Activated T-cell treated with anti-CD3 and anti-CD28 coated beads, Interleukin-2, amount 50 U/mL, for 24 hours (primary cell): Measurements from ENCODE around the gene TMC7.
A peak's percentile ranks its signal among the peaks of the same experiment; 100 is the strongest.

Experiments used
- DNase-seq: peaks from one replicate; pipeline ENCODE4 v3.0.0-alpha.2; 2020
- H3K27ac Mint-ChIP-seq: 2 replicates; pipeline ENCODE4 v1.8.0; 2020; ENCODE audit warnings: mild to moderate bottlenecking, mixed read lengths
- H3K27me3 Mint-ChIP-seq: 2 replicates; pipeline ENCODE4 v1.8.0; 2020; ENCODE audit warnings: mixed read lengths
- H3K36me3 Mint-ChIP-seq: 2 replicates; pipeline ENCODE4 v1.8.0; 2020; ENCODE audit warnings: low read depth, mixed read lengths
- H3K4me1 Mint-ChIP-seq: 2 replicates; pipeline ENCODE4 v1.8.0; 2020; ENCODE audit warnings: low read depth, mixed read lengths
- H3K4me3 Mint-ChIP-seq: 2 replicates; pipeline ENCODE4 v1.8.0; 2020; ENCODE audit warnings: mild to moderate bottlenecking, moderate library complexity, mixed read lengths
- H3K9me3 Mint-ChIP-seq: 2 replicates; pipeline ENCODE4 v1.8.0; 2020; ENCODE audit warnings: mixed read lengths

TMC7 gene

DNA sequence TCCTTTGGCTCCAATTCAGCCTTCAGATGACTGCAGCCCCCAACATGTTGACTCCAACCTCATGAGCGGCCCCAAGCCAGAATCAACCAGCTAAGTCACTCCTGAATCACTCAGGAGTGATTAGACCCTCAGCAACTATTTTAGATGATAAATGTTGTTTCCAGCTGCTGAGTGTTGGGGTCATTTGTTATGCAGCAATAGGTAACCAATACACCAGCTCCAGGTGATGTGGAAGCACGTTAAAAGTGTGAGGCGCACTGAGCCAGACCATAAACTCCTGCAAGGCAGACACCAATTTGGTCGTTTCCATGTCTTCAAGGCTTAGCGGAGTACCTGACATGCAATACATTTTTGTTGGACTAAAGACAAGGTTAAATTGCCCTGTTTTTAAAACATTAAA lies 101.1 kb downstream of the TMC7 start:
- H3K9me3 Mint-ChIP-seq = no peaks in the 10 kb centered on the region
- no peak for DNase-seq
- H3K36me3 Mint-ChIP-seq = peaks cover 23% of the 10 kb centered on the region
- H3K27ac Mint-ChIP-seq = no peak overlapping the region
- no peak overlapping the region for H3K4me3 Mint-ChIP-seq
- peaks cover 11% of the 10 kb centered on the region for H3K27me3 Mint-ChIP-seq
- H3K4me1 Mint-ChIP-seq = peaks cover 6% of the 10 kb centered on the region

DNA sequence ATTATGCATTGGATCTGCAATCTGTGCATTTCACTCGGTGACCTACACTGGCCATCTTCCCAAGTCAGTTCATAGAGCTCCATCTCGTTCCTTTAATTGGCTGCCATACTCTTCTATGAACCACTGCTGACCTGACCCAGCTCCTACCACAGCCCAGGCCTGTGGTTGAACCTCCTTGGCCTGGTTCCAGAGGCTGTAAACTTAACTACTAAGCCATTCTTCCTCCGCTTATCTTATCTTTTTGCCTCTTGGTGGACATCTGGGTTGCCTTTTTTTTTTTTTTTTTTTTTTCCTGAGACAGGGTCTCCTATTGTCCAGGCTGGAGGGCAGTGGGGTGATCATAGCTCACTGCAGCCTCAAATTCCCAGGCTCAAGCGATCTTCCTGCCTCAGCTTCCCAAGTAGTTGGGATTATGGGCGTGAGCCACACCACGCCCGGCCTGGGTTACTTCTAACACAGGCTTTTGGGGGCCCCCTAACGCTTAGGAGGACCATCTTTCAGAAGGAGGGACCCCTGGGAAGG lies 102.0 kb downstream of the TMC7 start:
- H3K4me3 Mint-ChIP-seq = no peak overlapping the region
- H3K36me3 Mint-ChIP-seq = peaks cover 17% of the 10 kb centered on the region
- H3K27me3 Mint-ChIP-seq = peaks cover 11% of the 10 kb centered on the region
- peaks cover 6% of the 10 kb centered on the region for H3K4me1 Mint-ChIP-seq
- no peak for DNase-seq
- no peak overlapping the region for H3K27ac Mint-ChIP-seq
- peaks cover under 1% of the 10 kb centered on the region for H3K9me3 Mint-ChIP-seq

- Mint-ChIP-seq H3K9me3 (peaks cover 4% of the 10 kb centered on the region), H3K27ac (no peak overlapping the region), H3K4me3 (peak overlapping the region; percentile 70)
Measured at GRCh38 chr16:19086322-19087199, 102.8 kb downstream of the TMC7 start.

GRCh38 chr16:19088341-19088916 lies 104.7 kb downstream of the TMC7 start:
- H3K27me3 Mint-ChIP-seq = peaks cover 11% of the 10 kb centered on the region
- H3K36me3 Mint-ChIP-seq = no peaks in the 10 kb centered on the region
- peaks cover 10% of the 10 kb centered on the region for H3K9me3 Mint-ChIP-seq
- no peak overlapping the region for H3K27ac Mint-ChIP-seq
- H3K4me1 Mint-ChIP-seq = peaks cover 6% of the 10 kb centered on the region
- no peak overlapping the region for H3K4me3 Mint-ChIP-seq
- no peak for DNase-seq

More at GRCh38 chr16:19086322-19087199, 102.8 kb downstream of the TMC7 start:
- H3K36me3 Mint-ChIP-seq = peaks cover 8% of the 10 kb centered on the region
- peak; percentile 89 for DNase-seq
- H3K27me3 Mint-ChIP-seq = peaks cover 11% of the 10 kb centered on the region
- H3K4me1 Mint-ChIP-seq = peaks cover 6% of the 10 kb centered on the region

DNA sequence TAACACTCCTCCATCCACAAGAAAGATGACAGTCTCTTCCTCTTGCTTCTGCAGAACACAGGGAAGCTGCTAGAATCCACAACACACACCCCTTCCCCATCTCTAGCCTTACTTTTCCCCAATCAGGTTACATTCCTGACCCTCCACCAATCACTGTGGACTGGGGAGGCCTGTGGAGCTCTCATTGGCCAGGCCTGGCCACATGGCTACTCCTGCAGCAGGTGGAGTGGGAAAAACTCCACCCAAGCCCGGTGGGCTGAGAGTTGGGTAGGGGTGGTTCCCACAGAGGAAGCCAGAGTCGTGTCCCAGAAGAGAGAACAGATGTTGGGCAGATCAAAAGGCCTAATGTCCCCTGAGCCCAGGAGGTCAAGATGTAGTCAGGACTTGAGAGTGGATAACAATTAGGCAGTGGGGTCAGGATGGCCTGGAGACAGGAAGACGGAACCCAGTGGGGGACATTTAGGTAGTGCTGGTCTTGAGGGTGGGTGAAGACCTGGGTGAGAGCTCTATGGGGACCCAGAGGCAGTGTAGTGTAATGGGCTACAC lies 105.7 kb downstream of the TMC7 start:
- H3K4me3 Mint-ChIP-seq = no peak overlapping the region
- no peak for DNase-seq
- H3K9me3 Mint-ChIP-seq = peaks cover 10% of the 10 kb centered on the region
- H3K27me3 Mint-ChIP-seq = peaks cover 11% of the 10 kb centered on the region
- peaks cover 6% of the 10 kb centered on the region for H3K4me1 Mint-ChIP-seq
- H3K36me3 Mint-ChIP-seq = no peaks in the 10 kb centered on the region
- no peak overlapping the region for H3K27ac Mint-ChIP-seq

DNA sequence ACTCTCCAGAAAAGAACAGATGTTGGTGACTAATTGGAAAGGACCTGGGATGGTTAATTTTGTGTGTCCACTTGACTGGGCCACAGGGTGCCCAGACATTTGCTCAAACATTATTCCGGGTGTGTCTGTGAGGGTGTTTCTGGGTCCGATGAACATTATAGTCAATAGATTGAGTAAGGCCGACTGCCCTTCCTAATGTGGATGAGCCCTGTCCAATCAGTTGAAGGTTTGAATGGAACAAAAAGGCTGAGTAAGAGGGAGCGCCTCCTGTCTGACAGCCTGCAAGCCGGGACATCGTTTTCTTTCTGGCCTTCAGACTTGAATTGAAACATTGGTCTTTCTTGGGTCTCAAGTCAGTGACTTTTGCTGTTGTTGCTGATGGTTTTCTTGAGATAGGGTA lies 107.2 kb downstream of the TMC7 start:
- peaks cover 9% of the 10 kb centered on the region for H3K27me3 Mint-ChIP-seq
- H3K27ac Mint-ChIP-seq = no peak overlapping the region
- H3K9me3 Mint-ChIP-seq = peaks cover 10% of the 10 kb centered on the region
- no peak overlapping the region for H3K4me3 Mint-ChIP-seq
- no peak for DNase-seq
- H3K4me1 Mint-ChIP-seq = peaks cover 12% of the 10 kb centered on the region
- H3K36me3 Mint-ChIP-seq = no peaks in the 10 kb centered on the region

DNA sequence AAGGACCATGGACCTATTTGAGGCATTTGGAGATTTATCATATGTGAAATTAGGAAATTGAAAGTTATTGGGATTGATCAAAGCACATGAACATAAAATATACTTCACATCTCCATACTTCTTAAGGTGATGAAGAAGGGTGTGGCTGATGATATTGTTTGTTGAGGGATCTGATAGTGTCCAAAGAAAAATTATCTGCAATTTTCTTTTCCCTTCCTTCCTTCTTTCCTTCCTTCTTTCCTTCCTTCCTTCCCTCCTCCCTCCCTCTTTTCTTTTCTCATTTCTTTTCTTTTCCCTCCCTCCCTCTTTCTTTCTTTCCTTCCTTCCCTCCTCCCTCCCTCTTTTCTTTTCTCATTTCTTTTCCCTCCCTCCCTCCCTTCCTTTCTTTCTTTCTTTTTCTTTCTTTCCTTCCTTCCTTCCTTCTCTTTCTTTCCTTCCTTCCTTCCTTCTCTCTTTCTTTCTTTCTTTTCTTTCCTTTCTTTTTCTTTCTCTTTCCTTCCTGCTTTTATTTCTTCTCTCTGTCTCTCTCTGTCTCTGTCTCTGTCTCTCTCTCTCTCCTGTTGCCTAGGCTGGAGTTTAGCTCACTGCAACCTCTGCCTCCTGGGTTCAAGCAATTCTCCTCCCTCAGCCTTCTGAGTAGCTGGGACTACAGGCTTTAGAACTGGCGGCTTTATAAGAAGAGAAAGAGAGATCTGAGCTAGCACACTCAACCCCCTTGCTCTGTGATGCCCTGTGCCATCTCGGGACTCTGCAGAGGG lies 109.1 kb downstream of the TMC7 start:
- no peak for DNase-seq
- Mint-ChIP-seq H3K27me3 (peaks cover 4% of the 10 kb centered on the region), H3K27ac (no peak overlapping the region), H3K36me3 (no peaks in the 10 kb centered on the region), H3K9me3 (peaks cover 12% of the 10 kb centered on the region), H3K4me3 (no peak overlapping the region), H3K4me1 (peaks cover 7% of the 10 kb centered on the region)

DNA sequence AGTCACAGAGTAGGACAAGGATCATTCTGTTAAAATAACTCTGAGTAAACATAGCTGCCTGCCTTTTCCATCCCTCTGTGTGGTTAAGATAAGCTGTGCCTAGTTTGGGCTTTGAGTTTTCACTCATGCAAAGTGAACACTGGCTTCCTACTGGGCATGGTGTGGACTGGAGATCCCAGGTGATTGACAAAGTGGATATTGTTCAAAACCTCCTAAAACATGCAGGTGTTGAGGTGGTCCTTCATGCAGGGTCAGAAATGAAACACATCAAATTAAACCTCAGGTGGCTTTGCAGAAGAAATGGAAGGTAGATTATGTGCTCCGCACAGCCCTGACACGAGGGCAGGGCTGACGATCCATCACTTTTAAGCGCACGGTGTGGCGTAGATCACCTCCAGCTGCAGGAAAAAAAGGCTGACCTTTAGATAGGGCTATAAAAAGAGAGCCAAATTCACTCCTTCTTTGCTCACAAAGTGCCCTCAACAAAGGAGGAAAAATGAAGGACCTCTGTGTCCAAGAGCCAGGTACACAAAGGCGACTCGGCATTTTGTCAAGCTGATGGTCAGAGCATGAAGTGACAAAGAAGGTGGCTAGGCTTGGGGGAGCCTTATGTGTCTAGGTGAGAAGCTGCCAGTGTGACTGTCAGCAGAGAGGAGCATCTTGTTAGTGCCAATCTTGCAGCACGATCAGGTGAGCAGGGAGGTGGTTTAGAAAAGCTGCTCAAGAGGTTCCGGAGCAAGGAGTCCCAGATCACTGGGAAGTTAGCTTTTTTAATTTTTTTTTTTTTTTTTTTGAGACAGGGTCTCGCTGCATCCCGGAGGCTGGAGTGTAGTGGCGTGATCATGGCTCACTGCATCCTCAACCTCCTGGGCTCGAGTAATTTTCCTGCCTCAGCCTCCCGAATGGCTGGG lies 110.2 kb downstream of the TMC7 start:
- Mint-ChIP-seq H3K4me3 (no peak overlapping the region), H3K36me3 (no peaks in the 10 kb centered on the region), H3K4me1 (peaks cover 7% of the 10 kb centered on the region), H3K27me3 (peaks cover 4% of the 10 kb centered on the region), H3K27ac (no peak overlapping the region), H3K9me3 (peaks cover 14% of the 10 kb centered on the region)
- DNase-seq = peak; percentile 8

GRCh38 chr16:19094542-19095365 lies 111.0 kb downstream of the TMC7 start:
- Mint-ChIP-seq H3K36me3 (no peaks in the 10 kb centered on the region), H3K4me1 (peaks cover 7% of the 10 kb centered on the region), H3K27ac (no peak overlapping the region), H3K27me3 (peaks cover 4% of the 10 kb centered on the region), H3K9me3 (peaks cover 14% of the 10 kb centered on the region), H3K4me3 (no peak overlapping the region)
- no peak for DNase-seq

DNA sequence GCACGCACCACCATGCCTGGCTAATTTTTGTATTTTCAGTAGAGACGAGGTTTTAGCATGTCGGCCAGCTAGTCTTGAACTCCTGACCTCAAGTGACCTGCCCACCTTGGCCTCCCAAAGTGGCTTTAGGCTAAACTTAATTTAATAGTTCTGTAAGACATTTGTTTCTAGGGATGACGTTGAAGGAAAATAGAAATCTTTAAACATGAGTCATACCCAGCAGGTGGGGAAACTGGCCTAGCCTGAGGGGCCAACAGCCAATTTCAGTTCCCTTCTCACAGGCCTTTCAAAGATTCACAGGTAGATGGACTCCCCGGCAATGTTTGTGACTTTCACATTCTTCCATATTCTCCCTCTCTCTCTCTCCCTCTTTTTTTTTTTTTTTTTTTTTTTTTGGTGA lies 111.9 kb downstream of the TMC7 start:
- H3K4me1 Mint-ChIP-seq = peaks cover 7% of the 10 kb centered on the region
- no peaks in the 10 kb centered on the region for H3K36me3 Mint-ChIP-seq
- DNase-seq = no peak
- peaks cover 14% of the 10 kb centered on the region for H3K9me3 Mint-ChIP-seq
- H3K27ac Mint-ChIP-seq = no peak overlapping the region
- H3K27me3 Mint-ChIP-seq = peaks cover 4% of the 10 kb centered on the region
- H3K4me3 Mint-ChIP-seq = no peak overlapping the region

DNA sequence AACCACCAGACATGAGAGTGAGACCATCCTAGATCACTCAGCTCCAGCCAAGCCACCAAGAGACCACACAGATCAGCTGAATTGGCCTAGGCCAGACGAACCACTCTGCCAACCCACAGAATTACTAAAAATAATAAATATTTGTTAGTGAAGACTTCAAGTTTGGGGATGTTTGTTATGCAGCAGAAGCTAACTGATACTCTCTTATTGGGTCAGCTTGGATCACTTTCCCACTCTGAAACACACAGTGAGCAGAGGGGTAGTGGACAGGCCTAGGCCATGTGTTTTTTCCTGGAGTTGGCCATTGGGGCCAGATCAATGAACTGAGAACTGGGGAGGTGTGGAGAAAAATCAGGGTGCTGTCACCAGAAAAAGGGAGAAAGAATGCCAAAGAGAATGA lies 114.4 kb downstream of the TMC7 start:
- Mint-ChIP-seq H3K9me3 (peaks cover 4% of the 10 kb centered on the region), H3K4me1 (peaks cover 7% of the 10 kb centered on the region), H3K27me3 (peaks cover 4% of the 10 kb centered on the region), H3K4me3 (no peak overlapping the region), H3K36me3 (no peaks in the 10 kb centered on the region), H3K27ac (no peak overlapping the region)
- no peak for DNase-seq

DNA sequence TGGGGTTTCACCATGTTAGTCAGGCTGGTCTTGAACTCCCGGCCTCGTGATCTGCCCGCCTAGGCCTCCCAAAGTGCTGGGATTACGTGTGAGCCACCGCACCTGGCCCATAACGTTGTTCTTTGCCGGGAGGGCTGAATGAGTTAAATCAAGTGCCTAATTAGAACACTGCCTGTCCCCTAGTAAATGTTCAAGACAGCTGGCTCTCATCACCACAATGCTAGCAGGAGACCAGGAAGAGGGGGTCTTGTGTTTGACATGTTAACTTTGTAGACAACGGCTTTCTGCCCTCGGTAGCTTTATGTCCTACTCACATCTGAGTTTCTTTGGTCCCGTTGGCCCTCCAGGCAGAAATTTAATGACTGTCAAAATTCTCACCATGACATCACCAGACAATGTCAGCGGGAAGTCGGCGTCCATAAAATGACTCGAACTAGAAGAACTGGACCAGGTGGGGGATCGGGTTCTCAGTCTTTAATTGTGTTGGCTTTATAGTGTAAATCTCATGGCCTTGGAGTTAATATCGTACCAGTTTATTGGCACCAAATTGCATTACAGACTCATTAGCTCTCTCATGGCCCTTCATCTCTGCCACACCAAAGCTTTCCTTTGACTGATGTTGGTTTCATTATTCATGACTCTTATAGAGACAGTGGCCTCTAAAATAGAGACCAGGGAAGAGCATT lies 118.6 kb downstream of the TMC7 start:
- no peak overlapping the region for H3K27ac Mint-ChIP-seq
- H3K4me3 Mint-ChIP-seq = no peak overlapping the region
- H3K9me3 Mint-ChIP-seq = peaks cover 2% of the 10 kb centered on the region
- no peak for DNase-seq
- no peaks in the 10 kb centered on the region for H3K36me3 Mint-ChIP-seq
- no peaks in the 10 kb centered on the region for H3K4me1 Mint-ChIP-seq
- no peaks in the 10 kb centered on the region for H3K27me3 Mint-ChIP-seq
